Hepatocyte (in vitro differentiated cells): ENCODE measurements around the gene LUC7L. TPM values are rescaled to one million over a fixed set of nuclear protein-coding genes. Genes with fewer than 3 reads are reported as not detected.
A peak's percentile ranks its signal among the peaks of the same experiment; 100 is the strongest.
"Not testable (repeated sequence)": the region's sequence is repeated elsewhere in the genome, so short reads cannot be mapped to it uniquely, and the experiment has no call there.

ENCODE experiments used
- DNase-seq: peaks from one replicate; pipeline ENCODE4 v3.0.0-alpha.2; 2016; ENCODE audit warnings: low spot score
- H2AFZ ChIP-seq: fragments of 200-600 bp; sonication (generic); 2 replicates; pipeline ENCODE4 v1.6.0; 2016; ENCODE audit warnings: antibody characterized with exemption, mild to moderate bottlenecking
- H3K27ac ChIP-seq: fragments of 200-600 bp; sonication (generic); 2 replicates; pipeline ENCODE4 v1.5.1; 2016; ENCODE audit warnings: mild to moderate bottlenecking
- H3K27me3 ChIP-seq: fragments of 200-600 bp; sonication (generic); 2 replicates; pipeline ENCODE4 v1.6.1; 2016
- H3K36me3 ChIP-seq: fragments of 200-600 bp; sonication (generic); replicated peaks from 2 replicates; pipeline ENCODE4 v1.5.1; 2016; ENCODE audit warnings: low read depth; ENCODE audit not compliant: insufficient read depth
- H3K4me1 ChIP-seq: fragments of 200-600 bp; sonication (generic); 2 replicates; pipeline ENCODE4 v1.5.1; 2016; ENCODE audit warnings: mild to moderate bottlenecking, moderate library complexity; ENCODE audit not compliant: insufficient read depth
- H3K4me2 ChIP-seq: fragments of 200-600 bp; sonication (generic); 2 replicates; pipeline ENCODE4 v1.6.0; 2016
- H3K4me3 ChIP-seq: fragments of 200-600 bp; sonication (generic); 2 replicates; pipeline ENCODE4 v1.5.1; 2016; ENCODE audit warnings: mild to moderate bottlenecking
- H3K79me2 ChIP-seq: fragments of 200-600 bp; sonication (generic); 2 replicates; pipeline ENCODE4 v1.6.0; 2017; ENCODE audit warnings: mild to moderate bottlenecking
- H3K9me2 ChIP-seq: fragments of 200-600 bp; sonication (generic); replicated peaks from 2 replicates; pipeline ENCODE4 v1.6.0; 2017; ENCODE audit warnings: mild to moderate bottlenecking; ENCODE audit not compliant: insufficient read depth
- H3K9me3 ChIP-seq: fragments of 200-600 bp; sonication (generic); 2 replicates; pipeline ENCODE4 v1.5.1; 2016; ENCODE audit warnings: low read depth, mild to moderate bottlenecking
- H4K20me1 ChIP-seq: fragments of 200-600 bp; sonication (generic); 2 replicates; pipeline ENCODE4 v1.6.0; 2016; ENCODE audit warnings: mild to moderate bottlenecking; ENCODE audit not compliant: insufficient read depth, poor library complexity, severe bottlenecking
- CTCF ChIP-seq: fragments of 200-600 bp; sonication (generic); IDR thresholded peaks from 2 replicates; pipeline ENCODE4 v1.5.1; 2016; ENCODE audit warnings: antibody characterized with exemption, mild to moderate bottlenecking; ENCODE audit not compliant: poor library complexity
- EZH2 ChIP-seq: fragments of 200-600 bp; sonication (generic); IDR thresholded peaks from 2 replicates; pipeline ENCODE4 v1.6.1; 2016; ENCODE audit warnings: antibody characterized with exemption, mild to moderate bottlenecking, borderline replicate concordance
- EZH2phosphoT487 ChIP-seq: fragments of 200-600 bp; sonication (generic); IDR thresholded peaks from one replicate; pipeline ENCODE4 v1.6.1; 2018; ENCODE audit warnings: antibody characterized with exemption, mild to moderate bottlenecking, low read depth, moderate library complexity; ENCODE audit not compliant: unreplicated experiment, severe bottlenecking
- WGBS: methylation state at CpG from one replicate; pipeline ENCODE4 v1.1.6; 2016; ENCODE audit warnings: low lambda C conversion rate; ENCODE audit errors: missing lambda C conversion rate; 5-methylcytosine and 5-hydroxymethylcytosine counted together
- polyA plus RNA-seq: library from polyadenylated mRNA; unstranded; fragments of >200 nt; fragmentation: Nextera tagmentation; extraction: Ambion mirVana; gene quantifications from 2 replicates; pipeline ENCODE4 v1.2.1, GENCODE V29; 2016
- total RNA-seq: library from RNA; depleted of rRNA; stranded (reverse); fragments of >200 nt; gene quantifications from 2 replicates; pipeline ENCODE4 v1.2.3, GENCODE V29; 2014

The LUC7L gene
- total and polyA plus RNA-seq, 2 experiments from 2014 or later, result 75.2 to 75.4 TPM

GRCh38 chr16:164827-165538 is 64.3 kb downstream of the LUC7L start:
- peaks cover 63% of the 10 kb centered on the region for H3K27me3 ChIP-seq
- H3K27ac ChIP-seq, result no peak overlapping the region
- no peaks in the 10 kb centered on the region for H3K4me1 ChIP-seq
- no peak for DNase-seq
- no peak overlapping the region for H3K4me3 ChIP-seq
- no peaks in the 10 kb centered on the region for H3K9me3 ChIP-seq
- H3K36me3 ChIP-seq, result no peaks in the 10 kb centered on the region
- no peak overlapping the region for H2AFZ ChIP-seq
- peak overlapping the region; percentile 67 for H3K4me2 ChIP-seq
- WGBS, result 4% methylated on average over 34 of the region's 77 CpGs
- no peaks in the 10 kb centered on the region for H3K79me2 ChIP-seq
- TF ChIP-seq EZH2 (no peak), EZH2phosphoT487 (no peak), CTCF (no peak)
- no peaks in the 10 kb centered on the region for H3K9me2 ChIP-seq
- H4K20me1 ChIP-seq, result no peaks in the 10 kb centered on the region

GRCh38 chr16:164134-164823 is 65.0 kb downstream of the LUC7L start:
- not testable (repeated sequence) for H3K4me2 ChIP-seq, H4K20me1 ChIP-seq, H2AFZ ChIP-seq, H3K9me3 ChIP-seq, H3K79me2 ChIP-seq, H3K36me3 ChIP-seq, DNase-seq, H3K9me2 ChIP-seq, H3K4me1 ChIP-seq, H3K4me3 ChIP-seq, H3K27ac ChIP-seq
- H3K27me3 ChIP-seq, result peaks cover 62% of the 10 kb centered on the region
- WGBS, result no CpG with 5 or more reads among the region's 80 CpGs

GRCh38 chr16:163696-164095 is 65.6 kb downstream of the LUC7L start:
- not testable (repeated sequence) for H3K9me3 ChIP-seq, H3K9me2 ChIP-seq, H4K20me1 ChIP-seq, H3K4me2 ChIP-seq, H3K4me1 ChIP-seq, H3K79me2 ChIP-seq, H3K27ac ChIP-seq, H3K4me3 ChIP-seq, DNase-seq, H3K36me3 ChIP-seq, H2AFZ ChIP-seq
- 60% methylated on average over 2 of the region's 3 CpGs for WGBS
- peaks cover 59% of the 10 kb centered on the region for H3K27me3 ChIP-seq

- not testable (repeated sequence) for DNase-seq, H3K4me1 ChIP-seq, H4K20me1 ChIP-seq, H3K4me3 ChIP-seq, H3K9me3 ChIP-seq, H3K9me2 ChIP-seq, H3K27ac ChIP-seq, H2AFZ ChIP-seq, H3K4me2 ChIP-seq, H3K36me3 ChIP-seq, H3K79me2 ChIP-seq
- peaks cover 58% of the 10 kb centered on the region for H3K27me3 ChIP-seq
- WGBS, result 100% methylated on average over 3 of the region's 10 CpGs
Measured at GRCh38 chr16:163139-163538, 66.1 kb downstream of the LUC7L start.

- Histone ChIP-seq H3K4me2 (no peak overlapping the region), H3K27me3 (peaks cover 58% of the 10 kb centered on the region), H3K9me3 (no peaks in the 10 kb centered on the region), H3K4me1 (no peaks in the 10 kb centered on the region), H3K27ac (no peak overlapping the region), H3K79me2 (no peaks in the 10 kb centered on the region), H4K20me1 (no peaks in the 10 kb centered on the region), H3K4me3 (no peak overlapping the region), H2AFZ (no peak overlapping the region), H3K9me2 (no peaks in the 10 kb centered on the region), H3K36me3 (no peaks in the 10 kb centered on the region)
- WGBS, result 91% methylated on average over 9 of the region's 13 CpGs
- DNase-seq, result no peak
- TF ChIP-seq CTCF (no peak), EZH2 (no peak), EZH2phosphoT487 (no peak)
Measured at GRCh38 chr16:162271-162991, 66.8 kb downstream of the LUC7L start.
